SK-N-SH treated with all-trans-retinoic acid at 6 μM for 48 hours (cell line): ENCODE results near the gene FAM20A.

Experiments
- ATAC-seq: fragments of 200-7000 bp; cut with Tn5 transposase; 3 replicates; pipeline ENCODE4 v1.9.1; 2020; ENCODE audit warnings: mild to moderate bottlenecking, moderate library complexity
- ARNTL ChIP-seq: fragments of 450-650 bp; formaldehyde crosslinking; IDR thresholded peaks from 2 replicates; pipeline ENCODE4 v1.5.0; 2020; ENCODE audit warnings: low read depth, mild to moderate bottlenecking, moderate library complexity, borderline replicate concordance
- BACH2 ChIP-seq: fragments of 250-450 bp; sonication (Bioruptor Pico); IDR thresholded peaks from 2 replicates; pipeline ENCODE4 v1.9.0; 2021; ENCODE audit warnings: mild to moderate bottlenecking, borderline replicate concordance
- CSDC2 ChIP-seq: fragments of 250-450 bp; sonication (Bioruptor Pico); IDR thresholded peaks from 2 replicates; pipeline ENCODE4 v1.5.0; 2020; ENCODE audit warnings: mild to moderate bottlenecking, moderate library complexity
- GLIS3 ChIP-seq: fragments of 250-450 bp; sonication (Bioruptor Pico); IDR thresholded peaks from 2 replicates; pipeline ENCODE4 v1.5.0; 2020; ENCODE audit warnings: mild to moderate bottlenecking, moderate library complexity
- ISL1 ChIP-seq: fragments of 250-450 bp; sonication (Bioruptor Pico); IDR thresholded peaks from 2 replicates; pipeline ENCODE4 v2.1.2; 2022; ENCODE audit warnings: mild to moderate bottlenecking, moderate library complexity
- OSR1 ChIP-seq: fragments of 250-450 bp; sonication (Bioruptor Pico); IDR thresholded peaks from 2 replicates; pipeline ENCODE4 v1.8.0; 2022; ENCODE audit warnings: moderate library complexity, mild to moderate bottlenecking, inconsistent platforms
- PATZ1 ChIP-seq: fragments of 250-450 bp; sonication (Bioruptor Pico); IDR thresholded peaks from 2 replicates; pipeline ENCODE4 v1.8.0; 2020; ENCODE audit warnings: mild to moderate bottlenecking, moderate library complexity, borderline replicate concordance
- POU6F1 ChIP-seq: fragments of 250-450 bp; sonication (Bioruptor Pico); IDR thresholded peaks from 2 replicates; pipeline ENCODE4 v1.8.0; 2021; ENCODE audit warnings: low read depth, mild to moderate bottlenecking, moderate library complexity, borderline replicate concordance
- PPARA ChIP-seq: fragments of 250-450 bp; sonication (Bioruptor Pico); IDR thresholded peaks from 2 replicates; pipeline ENCODE4 v1.5.0; 2020; ENCODE audit warnings: mild to moderate bottlenecking, borderline replicate concordance
- RARB ChIP-seq: fragments of 250-450 bp; sonication (Bioruptor Pico); IDR thresholded peaks from 2 replicates; pipeline ENCODE4 v1.8.0; 2021; ENCODE audit warnings: mild to moderate bottlenecking, moderate library complexity
- SNAI2 ChIP-seq: fragments of 250-450 bp; sonication (Bioruptor Pico); IDR thresholded peaks from 2 replicates; pipeline ENCODE4 v1.5.0; 2020; ENCODE audit warnings: mild to moderate bottlenecking, moderate library complexity
- TCF4 ChIP-seq: fragments of 250-450 bp; sonication (Bioruptor Pico); IDR thresholded peaks from 2 replicates; pipeline ENCODE4 v1.8.0; 2021; ENCODE audit warnings: mild to moderate bottlenecking, moderate library complexity, borderline replicate concordance
- TOX ChIP-seq: fragments of 250-450 bp; sonication (Bioruptor Pico); IDR thresholded peaks from 2 replicates; pipeline ENCODE4 v1.8.0; 2021; ENCODE audit warnings: mild to moderate bottlenecking, moderate library complexity, borderline replicate concordance
- ZC3H10 ChIP-seq: fragments of 250-450 bp; sonication (Bioruptor Pico); IDR thresholded peaks from 2 replicates; pipeline ENCODE4 v1.5.1; 2021; ENCODE audit warnings: mild to moderate bottlenecking, moderate library complexity
- ZFP3 ChIP-seq: fragments of 250-450 bp; sonication (Bioruptor Pico); IDR thresholded peaks from 2 replicates; pipeline ENCODE4 v1.5.0; 2020; ENCODE audit warnings: mild to moderate bottlenecking, moderate library complexity
- ZFP30 ChIP-seq: fragments of 450-650 bp; formaldehyde crosslinking; IDR thresholded peaks from 2 replicates; pipeline ENCODE4 v1.5.0; 2022; ENCODE audit warnings: mild to moderate bottlenecking, moderate library complexity
- ZNF565 ChIP-seq: fragments of 450-650 bp; formaldehyde crosslinking; conservative IDR thresholded peaks from 2 replicates; pipeline ENCODE4 v1.5.0; 2020; ENCODE audit warnings: low read depth, mild to moderate bottlenecking, moderate library complexity
- ZNF70 ChIP-seq: fragments of 450-650 bp; formaldehyde crosslinking; IDR thresholded peaks from 2 replicates; pipeline ENCODE4 v1.5.0; 2020; ENCODE audit warnings: mild to moderate bottlenecking, moderate library complexity
- ZNF8 ChIP-seq: fragments of 450-650 bp; formaldehyde crosslinking; IDR thresholded peaks from 2 replicates; pipeline ENCODE4 v1.5.0; 2020; ENCODE audit warnings: mild to moderate bottlenecking, moderate library complexity
- TF ChIP-seq, protein P1 (sequence below): fragments of 250-450 bp; sonication (Bioruptor Pico); IDR thresholded peaks from 2 replicates; pipeline ENCODE4 v1.5.1; 2021; ENCODE audit warnings: mild to moderate bottlenecking, moderate library complexity
- TF ChIP-seq, protein P2 (sequence below): fragments of 250-450 bp; sonication (Bioruptor Pico); IDR thresholded peaks from 2 replicates; pipeline ENCODE4 v1.5.0; 2020; ENCODE audit warnings: mild to moderate bottlenecking, moderate library complexity

The FAM20A gene

GRCh38 chr17:68613739-68614298 lies 12.7 kb upstream of the FAM20A start (continued):
- TF ChIP-seq ARNTL (no peak), ZNF565 (no peak), ISL1 (CRISPR knock-in tag) (no peak), BACH2 (CRISPR knock-in tag) (no peak), TOX (CRISPR knock-in tag) (no peak), OSR1 (CRISPR knock-in tag) (no peak)

GRCh38 chr17:68612923-68613292 lies 11.7 kb upstream of the FAM20A start:
- ATAC-seq: no peak
- TF ChIP-seq BACH2 (CRISPR knock-in tag) (no peak), TOX (CRISPR knock-in tag) (no peak), OSR1 (CRISPR knock-in tag) (no peak), ZNF8 (CRISPR knock-in tag) (no peak), CSDC2 (CRISPR knock-in tag) (no peak), ZFP3 (CRISPR knock-in tag) (no peak), GLIS3 (CRISPR knock-in tag) (no peak), ZNF565 (no peak), PPARA (CRISPR knock-in tag) (no peak), ZC3H10 (CRISPR knock-in tag) (no peak), SNAI2 (no peak), RARB (CRISPR knock-in tag) (no peak), TCF4 (CRISPR knock-in tag) (no peak)
- TF ChIP-seq, protein P1, sequence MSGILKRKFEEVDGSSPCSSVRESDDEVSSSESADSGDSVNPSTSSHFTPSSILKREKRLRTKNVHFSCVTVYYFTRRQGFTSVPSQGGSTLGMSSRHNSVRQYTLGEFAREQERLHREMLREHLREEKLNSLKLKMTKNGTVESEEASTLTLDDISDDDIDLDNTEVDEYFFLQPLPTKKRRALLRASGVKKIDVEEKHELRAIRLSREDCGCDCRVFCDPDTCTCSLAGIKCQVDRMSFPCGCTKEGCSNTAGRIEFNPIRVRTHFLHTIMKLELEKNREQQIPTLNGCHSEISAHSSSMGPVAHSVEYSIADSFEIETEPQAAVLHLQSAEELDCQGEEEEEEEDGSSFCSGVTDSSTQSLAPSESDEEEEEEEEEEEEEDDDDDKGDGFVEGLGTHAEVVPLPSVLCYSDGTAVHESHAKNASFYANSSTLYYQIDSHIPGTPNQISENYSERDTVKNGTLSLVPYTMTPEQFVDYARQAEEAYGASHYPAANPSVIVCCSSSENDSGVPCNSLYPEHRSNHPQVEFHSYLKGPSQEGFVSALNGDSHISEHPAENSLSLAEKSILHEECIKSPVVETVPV: no peak

- no peak for TF ChIP-seq GLIS3 (CRISPR knock-in tag)
- no peak for TF ChIP-seq OSR1 (CRISPR knock-in tag)
- TF ChIP-seq POU6F1: no peak
- no peak for TF ChIP-seq TCF4 (CRISPR knock-in tag)
- TF ChIP-seq, all 23 proteins: peak for 0
- no peak for ATAC-seq
Observed at GRCh38 chr17:68612209-68612922, 11.2 kb upstream of the FAM20A start.

GRCh38 chr17:68611353-68612208 lies 10.4 kb upstream of the FAM20A start:
- no peak for ATAC-seq

More at GRCh38 chr17:68611353-68612208, 10.4 kb upstream of the FAM20A start:
- TF ChIP-seq ZFP30 (CRISPR knock-in tag): no peak
- TF ChIP-seq, protein P2, sequence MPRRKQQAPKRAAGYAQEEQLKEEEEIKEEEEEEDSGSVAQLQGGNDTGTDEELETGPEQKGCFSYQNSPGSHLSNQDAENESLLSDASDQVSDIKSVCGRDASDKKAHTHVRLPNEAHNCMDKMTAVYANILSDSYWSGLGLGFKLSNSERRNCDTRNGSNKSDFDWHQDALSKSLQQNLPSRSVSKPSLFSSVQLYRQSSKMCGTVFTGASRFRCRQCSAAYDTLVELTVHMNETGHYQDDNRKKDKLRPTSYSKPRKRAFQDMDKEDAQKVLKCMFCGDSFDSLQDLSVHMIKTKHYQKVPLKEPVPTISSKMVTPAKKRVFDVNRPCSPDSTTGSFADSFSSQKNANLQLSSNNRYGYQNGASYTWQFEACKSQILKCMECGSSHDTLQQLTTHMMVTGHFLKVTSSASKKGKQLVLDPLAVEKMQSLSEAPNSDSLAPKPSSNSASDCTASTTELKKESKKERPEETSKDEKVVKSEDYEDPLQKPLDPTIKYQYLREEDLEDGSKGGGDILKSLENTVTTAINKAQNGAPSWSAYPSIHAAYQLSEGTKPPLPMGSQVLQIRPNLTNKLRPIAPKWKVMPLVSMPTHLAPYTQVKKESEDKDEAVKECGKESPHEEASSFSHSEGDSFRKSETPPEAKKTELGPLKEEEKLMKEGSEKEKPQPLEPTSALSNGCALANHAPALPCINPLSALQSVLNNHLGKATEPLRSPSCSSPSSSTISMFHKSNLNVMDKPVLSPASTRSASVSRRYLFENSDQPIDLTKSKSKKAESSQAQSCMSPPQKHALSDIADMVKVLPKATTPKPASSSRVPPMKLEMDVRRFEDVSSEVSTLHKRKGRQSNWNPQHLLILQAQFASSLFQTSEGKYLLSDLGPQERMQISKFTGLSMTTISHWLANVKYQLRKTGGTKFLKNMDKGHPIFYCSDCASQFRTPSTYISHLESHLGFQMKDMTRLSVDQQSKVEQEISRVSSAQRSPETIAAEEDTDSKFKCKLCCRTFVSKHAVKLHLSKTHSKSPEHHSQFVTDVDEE (CRISPR knock-in tag): no peak
- TF ChIP-seq TCF4 (CRISPR knock-in tag): no peak
- no peak for TF ChIP-seq PATZ1 (CRISPR knock-in tag)
- TF ChIP-seq SNAI2: no peak
- no peak for TF ChIP-seq ZC3H10 (CRISPR knock-in tag)
- no peak for TF ChIP-seq BACH2 (CRISPR knock-in tag)
- TF ChIP-seq ZNF565: no peak
- no peak for TF ChIP-seq PPARA (CRISPR knock-in tag)
- no peak for TF ChIP-seq CSDC2 (CRISPR knock-in tag)
- TF ChIP-seq ZNF70 (CRISPR knock-in tag): no peak
- TF ChIP-seq ISL1 (CRISPR knock-in tag): no peak
- no peak for TF ChIP-seq ZFP3 (CRISPR knock-in tag)
- no peak for TF ChIP-seq ZNF8 (CRISPR knock-in tag)
- TF ChIP-seq POU6F1: no peak
- TF ChIP-seq, protein P1: no peak
- no peak for TF ChIP-seq TOX (CRISPR knock-in tag)
- no peak for TF ChIP-seq ARNTL
